GM18861 (cell line): ENCODE data around the gene FAM193B.
A peak's percentile ranks its signal among the peaks of the same experiment; 100 is the strongest.

Source experiments
- ATAC-seq: cut with Tn5 transposase; IDR thresholded peaks from one replicate; pipeline ENCODE4 v1.9.1; 2021; ENCODE audit not compliant: unreplicated experiment

FAM193B gene

DNA sequence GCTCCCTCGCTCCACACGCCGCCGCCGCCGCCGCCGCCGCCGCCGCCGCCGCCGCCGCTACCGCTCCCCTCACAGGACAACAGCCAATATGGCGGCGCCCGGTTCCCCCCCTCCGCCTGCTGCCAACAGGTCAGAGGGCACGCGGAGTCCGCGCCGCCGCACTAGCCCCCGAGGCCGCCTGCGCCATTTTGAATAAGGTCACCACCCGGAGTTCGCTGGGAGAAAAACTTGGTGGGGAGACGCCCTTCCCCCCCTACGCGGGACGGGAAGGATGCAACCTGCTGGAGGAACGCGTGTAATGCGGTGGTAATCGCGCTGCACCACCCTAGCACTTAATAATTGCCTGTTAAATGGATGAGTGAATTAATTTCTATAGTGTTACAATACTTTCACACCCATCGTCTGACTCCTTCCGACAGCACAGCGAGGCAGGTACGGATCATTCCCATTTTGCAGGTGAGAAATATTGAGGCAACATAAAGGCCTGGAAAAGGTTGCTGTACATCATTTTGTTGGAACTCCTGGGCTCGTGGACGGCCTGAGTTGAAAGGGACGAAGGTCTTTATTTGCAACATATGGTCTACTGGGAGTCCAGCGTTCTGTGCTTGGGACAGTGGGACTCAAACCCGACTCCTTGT is at the start of gene FAM193B:
FAM193B (minus strand) TSS at position 90 of the 638 bp plus-strand sequence. CDS start 105 bp downstream, outside the sequence.
- ATAC-seq = peak; percentile 77

DNA sequence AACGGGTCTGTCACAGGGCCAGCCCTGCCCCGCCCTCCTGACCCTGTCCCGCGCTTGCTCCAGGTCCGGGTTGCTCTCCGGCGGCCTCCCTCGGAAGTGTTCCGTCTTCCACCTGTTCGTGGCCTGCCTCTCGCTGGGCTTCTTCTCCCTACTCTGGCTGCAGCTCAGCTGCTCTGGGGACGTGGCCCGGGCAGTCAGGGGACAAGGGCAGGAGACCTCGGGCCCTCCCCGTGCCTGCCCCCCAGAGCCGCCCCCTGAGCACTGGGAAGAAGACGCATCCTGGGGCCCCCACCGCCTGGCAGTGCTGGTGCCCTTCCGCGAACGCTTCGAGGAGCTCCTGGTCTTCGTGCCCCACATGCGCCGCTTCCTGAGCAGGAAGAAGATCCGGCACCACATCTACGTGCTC is 49.8 kb upstream of the FAM193B start:
- ATAC-seq = no peak

DNA sequence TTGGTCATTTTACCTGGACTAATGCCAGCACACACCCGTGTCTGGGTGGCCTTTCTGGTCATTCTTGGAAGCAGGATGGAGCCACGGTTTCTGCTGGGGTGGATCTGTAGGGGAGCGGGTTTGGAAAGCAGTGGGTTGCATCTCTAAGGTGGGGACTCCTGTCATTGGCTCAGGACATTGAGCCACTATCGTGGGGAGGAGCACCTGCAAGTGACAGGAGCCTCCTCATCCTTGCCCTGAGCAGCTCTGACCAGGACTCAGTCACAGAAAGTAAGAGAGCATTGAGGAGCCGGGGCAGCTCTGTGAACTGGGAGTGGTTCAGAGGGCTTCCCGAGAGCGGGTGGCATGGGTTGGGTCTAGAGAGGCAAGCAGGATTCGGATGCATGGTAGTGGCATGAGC is 49.3 kb upstream of the FAM193B start:
- ATAC-seq = no peak

DNA sequence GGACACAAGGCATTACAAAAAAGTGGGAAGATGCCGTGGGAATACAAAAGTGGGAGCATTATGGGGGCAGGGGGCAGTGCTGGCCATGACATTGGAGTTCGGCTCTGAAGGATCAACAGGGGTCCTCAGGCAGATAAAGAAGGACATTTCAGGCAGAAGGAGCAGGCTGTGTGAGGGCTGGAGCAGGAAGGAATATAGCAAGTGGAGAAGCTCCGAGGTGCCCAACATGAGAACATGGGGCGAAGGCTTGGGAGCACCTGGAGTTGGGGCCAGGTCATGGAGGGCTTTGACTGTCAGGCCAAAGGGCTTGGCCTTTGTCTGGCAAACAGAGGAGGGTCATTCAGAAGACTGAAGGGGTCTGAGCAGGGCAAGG is 48.1 kb upstream of the FAM193B start:
- ATAC-seq = no peak

DNA sequence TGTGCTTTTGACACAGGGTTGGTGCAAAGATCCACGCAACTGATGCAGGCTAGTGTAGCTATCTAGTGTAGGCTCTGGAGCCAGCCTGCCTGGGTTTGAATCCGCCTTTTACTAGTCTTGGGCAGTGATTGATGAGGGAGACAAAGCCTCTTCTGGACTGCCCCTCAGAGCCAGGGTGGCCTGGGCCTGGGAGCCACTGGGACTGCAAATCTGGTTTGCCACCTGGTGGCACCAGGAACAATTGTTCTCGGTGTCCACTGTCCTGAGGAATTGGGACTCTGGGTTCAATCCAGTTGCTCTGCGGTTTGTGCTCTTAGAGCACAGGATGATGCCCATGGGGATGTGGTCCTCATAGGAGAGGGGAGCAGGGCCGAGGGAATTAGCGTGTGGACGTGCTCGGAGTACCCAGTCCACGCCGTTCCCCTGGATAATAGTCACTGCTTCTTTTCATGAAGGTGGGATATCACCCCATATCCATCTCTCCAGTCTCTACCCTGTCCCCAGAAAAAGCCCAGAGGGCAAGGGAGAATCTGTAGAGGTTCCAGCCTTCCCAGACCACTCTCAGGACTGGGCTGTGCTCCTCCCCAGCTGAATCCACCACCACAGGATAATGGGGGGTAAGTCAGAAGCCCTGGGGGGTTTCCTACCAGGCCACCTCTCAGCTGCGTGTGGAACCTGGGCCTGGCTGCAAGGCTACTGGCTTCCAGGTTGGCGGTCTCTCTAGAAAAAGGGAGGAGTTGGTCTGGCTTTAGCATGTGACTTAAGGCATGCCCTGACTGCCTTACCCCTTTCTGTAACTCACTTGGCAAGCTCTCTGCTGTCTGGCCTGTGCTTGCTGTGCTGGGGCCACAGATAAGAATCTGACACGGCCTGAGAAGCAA is 47.5 kb upstream of the FAM193B start:
- ATAC-seq = no peak

DNA sequence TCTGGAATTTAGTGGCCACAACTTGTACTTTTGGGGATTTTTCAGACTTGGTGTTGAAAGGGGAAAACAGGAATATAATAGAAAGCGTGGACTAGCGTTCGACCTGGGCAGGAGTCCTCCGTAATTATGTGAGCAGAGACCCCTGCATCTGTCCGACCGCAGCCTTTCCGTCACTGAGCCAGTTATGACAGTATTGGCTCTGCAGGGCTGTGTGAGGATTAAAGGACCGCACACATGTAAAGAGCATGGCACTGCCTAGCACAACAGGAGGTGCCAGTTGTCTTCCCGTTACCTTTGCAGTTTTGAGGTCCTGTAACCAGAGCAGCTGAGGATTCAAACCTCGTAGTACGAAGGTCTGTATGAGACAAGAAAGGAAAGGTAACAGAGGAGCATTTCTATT is 46.8 kb upstream of the FAM193B start:
- no peak for ATAC-seq

DNA sequence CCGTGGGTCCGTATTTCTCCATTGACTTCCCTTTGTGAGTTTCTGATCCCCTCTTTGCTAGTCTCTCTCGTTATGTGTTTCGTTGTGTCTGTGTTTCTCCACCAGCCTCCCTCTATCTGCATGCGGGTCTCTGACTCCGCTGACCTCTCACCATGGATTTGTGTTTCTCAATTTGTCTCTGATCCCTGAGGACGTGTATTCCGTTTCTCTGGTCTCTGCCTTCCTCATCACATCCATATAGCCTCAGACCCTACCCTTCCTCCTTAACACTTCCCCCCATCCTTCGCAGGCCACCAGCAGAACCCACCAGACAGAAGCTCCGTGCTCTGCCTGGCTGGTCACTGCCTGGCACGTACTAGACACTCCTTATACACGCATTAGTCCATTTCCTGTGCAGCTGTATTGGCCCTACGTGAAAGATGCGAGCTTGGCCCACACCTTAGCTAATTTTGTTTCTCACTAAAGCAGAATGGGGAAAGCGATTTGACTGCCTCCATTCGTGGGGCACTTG is 46.2 kb upstream of the FAM193B start:
- ATAC-seq = no peak

DNA sequence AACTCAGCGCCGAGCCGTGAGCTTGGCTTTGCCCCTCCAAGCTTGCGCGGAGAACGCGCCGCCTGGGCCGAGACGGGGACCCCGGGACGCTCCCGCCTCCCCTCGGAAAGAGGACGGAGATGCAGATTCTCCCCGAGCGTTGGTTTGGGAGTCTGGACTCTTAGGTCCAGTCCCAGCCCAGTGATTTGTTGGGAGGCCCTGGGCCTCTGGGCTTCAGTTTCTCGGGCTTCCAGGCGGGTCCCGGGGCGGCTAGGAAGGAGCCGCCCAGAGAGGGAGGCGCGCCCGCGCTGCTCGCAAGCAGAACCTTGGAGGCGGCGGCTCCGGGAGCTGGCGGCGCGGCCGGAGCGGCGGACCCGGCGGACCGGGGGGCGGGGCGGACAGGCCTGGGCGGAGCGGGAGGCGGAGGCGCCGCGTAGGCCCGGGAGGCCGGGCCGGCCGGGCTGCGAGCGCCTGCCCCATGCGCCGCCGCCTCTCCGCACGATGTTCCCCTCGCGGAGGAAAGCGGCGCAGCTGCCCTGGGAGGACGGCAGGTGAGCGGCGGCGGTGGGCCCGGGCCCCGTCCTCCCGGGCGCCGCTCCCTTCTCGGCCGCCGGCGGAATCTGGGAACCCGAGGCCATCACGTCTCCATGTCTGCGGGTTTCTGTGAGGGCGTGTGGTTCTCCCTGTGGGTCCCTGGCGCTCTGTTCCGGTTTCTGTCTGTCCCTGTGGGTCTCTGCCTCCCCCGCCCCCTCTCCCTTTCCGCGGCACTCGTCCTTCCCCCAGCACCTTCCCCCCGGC is 45.6 kb upstream of the FAM193B start, which contains the start of gene B4GALT7:
B4GALT7 (plus strand) TSS at position 402 of the 777 bp plus-strand sequence; CDS start at position 481, 79 bp downstream.
- ATAC-seq = peak; percentile 75

DNA sequence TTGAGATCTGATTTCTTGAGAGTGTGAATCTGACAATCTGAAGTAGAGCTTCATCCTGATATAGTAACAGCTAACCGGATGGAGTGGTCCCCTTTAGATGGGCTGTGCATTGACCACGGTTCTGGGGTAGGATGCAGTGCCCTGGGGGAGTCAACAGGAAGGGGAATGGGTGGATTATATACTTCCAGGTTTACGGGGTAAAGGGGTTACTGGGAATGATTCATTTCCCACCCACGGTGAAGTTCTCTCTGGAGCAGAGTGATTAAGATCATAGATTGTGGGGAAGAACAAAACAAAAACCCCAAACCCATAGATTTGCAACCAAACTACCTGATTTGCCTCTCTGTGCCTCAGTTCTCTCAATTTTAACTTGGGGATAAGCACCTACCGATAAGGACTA is 44.1 kb upstream of the FAM193B start:
- ATAC-seq = no peak

DNA sequence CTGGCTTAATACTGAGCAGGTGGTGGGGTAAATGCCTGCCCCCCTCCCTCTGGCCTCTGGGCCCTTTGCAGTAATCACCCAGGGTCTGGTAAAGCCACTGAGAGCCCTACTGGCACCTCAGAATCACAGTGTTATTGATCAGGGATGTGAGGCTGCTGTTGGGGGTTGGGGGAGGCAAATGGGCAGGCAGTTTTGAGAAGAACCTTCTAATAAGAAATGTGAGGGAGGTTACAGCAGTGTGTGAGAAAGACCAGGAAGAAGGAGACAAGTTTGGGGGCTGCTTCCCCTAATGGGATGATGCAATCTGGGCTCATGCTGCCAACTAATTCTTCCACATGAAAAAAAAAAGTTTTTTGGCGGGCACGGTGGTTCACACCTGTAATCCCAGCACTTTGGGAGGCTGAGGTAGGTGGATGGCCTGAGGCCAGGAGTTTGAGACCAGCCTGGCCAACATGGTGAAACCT is 42.4 kb upstream of the FAM193B start:
- no peak for ATAC-seq

DNA sequence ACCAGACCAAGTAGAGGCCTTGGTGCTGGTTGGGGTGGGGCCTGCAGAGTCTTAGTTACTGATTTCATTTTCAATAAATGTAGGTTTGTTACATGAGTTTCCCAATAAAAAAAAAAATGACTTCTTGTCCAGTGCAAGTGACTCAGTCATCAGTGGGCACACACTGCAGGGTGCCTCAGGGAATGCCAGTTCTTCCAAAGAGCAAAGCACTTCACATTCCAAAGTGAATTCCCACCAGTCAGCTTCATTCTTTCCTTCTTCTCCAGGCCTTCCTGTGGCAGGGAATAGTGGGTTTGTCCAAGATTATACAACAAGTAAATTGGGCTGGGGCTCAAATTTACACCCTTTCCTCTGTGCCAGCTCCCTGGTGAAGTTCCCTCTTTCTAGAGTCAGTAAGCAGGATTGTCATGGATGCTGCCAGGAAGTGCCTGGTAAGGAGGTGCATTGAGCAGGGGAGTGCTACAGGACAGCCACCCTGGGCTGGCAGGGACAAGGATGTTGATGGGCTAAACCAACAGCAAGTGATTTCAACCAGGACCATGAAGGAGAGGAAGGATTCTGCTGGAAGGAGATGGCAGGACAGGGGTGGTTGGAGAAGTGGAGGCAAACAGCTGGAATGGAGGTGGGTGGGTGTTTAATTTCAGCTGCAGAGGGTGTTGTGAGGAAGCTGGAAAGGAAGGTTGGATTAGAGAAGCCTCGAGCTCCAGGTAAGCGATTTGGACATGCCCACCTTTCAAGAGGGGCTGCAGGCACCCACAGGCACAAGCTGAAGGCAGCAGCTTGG is 41.8 kb upstream of the FAM193B start:
- ATAC-seq = no peak

DNA sequence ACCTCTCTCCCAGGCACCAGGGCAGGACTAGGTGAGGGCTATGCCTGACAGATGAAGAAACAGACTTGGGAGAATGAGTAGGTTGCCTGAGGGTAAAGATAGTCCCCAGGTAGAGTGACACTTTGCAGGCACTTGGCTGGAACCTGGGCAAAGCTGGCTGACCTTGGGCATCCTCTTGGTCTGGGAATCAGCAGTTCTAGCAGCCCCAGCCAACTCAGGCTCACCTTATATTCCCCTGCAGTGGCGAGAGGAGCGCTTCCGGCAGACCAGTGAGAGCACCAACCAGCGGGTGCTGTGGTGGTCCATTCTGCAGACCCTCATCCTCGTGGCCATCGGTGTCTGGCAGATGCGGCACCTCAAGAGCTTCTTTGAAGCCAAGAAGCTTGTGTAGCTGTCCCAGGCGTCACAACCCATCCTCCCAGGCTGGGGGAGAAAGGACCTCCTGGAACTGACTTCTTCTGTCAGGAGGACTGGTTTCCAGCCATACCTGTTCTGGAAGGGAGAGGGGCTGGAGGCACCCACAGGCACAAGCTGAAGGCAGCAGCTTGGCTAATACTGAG is 40.7 kb upstream of the FAM193B start:
- no peak for ATAC-seq

DNA sequence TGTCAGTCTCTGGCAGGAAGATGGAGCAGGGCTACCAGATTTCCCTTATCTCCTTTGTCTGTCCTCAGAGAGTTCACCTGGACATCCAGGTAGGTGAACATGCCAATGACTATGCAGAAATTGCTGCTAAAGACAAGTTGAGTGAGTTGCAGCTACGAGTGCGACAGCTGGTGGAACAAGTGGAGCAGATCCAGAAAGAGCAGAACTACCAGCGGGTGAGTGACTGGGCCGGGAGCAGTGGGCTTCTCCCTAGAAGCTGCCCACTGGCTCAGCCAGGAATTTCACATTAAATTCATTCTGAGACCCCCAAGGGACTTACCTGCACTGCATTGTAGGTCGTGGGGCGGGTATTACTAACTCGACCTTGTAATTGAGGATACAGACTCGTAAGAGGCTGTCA is 39.7 kb upstream of the FAM193B start:
- ATAC-seq = no peak

DNA sequence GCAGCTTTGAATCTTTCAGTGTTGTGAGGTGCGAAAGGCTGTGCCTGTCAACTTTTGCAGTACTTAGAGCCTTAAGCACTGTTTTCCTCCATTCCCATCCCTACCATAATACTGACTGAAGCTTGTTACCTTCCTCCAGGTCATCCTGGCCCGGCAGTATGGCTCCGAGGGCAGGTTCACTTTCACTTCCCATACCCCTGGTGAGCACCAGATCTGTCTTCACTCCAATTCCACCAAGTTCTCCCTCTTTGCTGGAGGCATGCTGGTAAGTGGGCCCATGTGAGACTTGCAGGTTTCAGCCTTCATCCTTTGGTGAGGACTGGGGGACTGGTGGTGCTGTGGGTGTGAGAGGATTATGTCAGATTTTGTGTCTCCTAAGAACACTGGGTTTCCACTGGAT is 39.1 kb upstream of the FAM193B start:
- ATAC-seq = no peak

DNA sequence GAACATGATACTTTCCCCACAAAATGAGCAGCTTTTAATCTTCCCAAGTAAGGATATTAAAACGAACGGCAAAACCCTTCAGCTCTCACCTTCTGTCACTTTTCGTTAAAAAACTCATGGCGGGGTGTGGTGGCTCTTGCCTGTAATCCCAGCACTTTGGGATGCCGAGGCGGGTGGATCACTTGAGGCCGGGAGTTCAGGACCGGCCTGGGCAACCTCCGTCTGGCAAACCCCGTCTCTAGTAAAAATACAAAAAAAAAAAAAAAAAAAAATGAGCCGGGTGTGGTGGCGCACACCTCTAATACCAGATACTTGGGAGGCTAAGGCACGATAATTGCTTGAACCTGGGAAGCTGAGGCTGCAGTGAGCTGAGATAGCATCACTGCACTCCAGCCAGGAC is 38.5 kb upstream of the FAM193B start:
- ATAC-seq = no peak

DNA sequence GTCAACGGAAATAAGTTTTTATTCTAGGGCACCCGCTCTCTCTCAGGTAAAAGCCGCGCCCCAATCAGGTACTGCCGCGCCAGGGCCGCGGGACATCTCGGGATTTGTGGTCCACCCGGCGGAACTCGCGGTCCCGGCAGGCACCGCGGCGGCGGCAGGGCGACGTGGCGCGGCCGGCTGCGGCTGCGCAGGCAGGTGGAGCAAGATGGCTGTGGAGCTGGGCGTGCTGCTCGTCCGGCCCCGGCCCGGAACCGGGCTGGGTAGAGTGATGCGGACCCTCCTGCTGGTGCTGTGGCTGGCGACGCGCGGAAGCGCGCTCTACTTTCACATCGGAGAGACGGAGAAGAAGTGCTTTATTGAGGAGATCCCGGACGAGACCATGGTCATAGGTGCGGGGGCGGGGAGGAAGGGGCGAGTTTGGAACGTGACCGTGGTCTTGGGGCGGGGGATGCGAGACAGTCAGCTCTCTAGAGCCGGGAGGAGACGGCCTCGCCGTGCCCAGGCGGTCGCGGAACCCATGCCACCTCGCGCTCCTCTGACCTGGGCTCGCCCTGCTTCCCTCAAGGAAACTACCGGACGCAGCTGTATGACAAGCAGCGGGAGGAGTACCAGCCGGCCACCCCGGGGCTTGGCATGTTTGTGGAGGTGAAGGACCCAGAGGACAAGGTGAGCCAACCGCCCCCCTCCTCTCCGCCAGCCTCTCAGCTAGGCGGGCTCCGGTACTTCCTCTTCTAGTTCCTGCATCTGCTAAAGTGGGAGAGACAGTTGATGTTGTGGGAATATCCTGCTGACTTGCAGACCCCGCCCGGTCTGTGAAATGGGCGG is 37.9 kb upstream of the FAM193B start, which contains the start of gene TMED9:
TMED9 (plus strand) TSS at position 194 of the 825 bp plus-strand sequence; CDS start at position 206, 12 bp downstream.
- ATAC-seq = peak; percentile 86

DNA sequence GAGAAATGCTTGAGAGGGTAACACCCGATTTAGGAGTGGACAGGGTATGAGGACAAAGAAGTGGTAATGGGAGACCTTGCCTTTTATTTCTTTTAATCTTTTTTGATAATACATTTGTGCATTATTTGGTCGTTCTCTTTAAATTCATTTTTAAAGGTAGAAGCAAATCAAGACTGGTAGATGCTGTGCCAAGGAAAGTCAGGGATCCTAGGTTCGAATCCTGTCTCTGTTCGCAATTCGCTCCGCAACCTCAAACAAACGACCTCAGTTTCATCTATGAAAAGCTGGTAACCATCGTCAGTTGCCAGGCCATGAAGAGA is 37.3 kb upstream of the FAM193B start:
- no peak for ATAC-seq

DNA sequence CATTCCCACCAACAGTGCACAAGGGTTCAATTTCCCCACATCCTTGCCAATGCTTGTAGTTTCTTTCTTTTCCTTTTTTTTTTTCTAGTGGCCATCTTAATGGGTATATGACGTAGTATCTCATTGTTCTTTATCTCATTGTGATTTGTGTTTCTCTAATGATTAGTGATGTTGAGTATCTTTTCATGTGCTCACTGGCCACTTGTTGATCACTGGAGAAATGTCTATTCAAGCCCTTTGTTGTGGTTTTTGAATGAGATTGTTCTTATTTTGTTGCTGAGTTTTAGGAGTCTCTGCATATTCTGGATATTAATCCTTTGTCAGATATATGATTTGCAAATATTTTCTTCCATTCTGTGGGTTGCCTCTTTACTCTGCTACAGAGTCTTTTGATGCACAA is 36.0 kb upstream of the FAM193B start:
- ATAC-seq = no peak

DNA sequence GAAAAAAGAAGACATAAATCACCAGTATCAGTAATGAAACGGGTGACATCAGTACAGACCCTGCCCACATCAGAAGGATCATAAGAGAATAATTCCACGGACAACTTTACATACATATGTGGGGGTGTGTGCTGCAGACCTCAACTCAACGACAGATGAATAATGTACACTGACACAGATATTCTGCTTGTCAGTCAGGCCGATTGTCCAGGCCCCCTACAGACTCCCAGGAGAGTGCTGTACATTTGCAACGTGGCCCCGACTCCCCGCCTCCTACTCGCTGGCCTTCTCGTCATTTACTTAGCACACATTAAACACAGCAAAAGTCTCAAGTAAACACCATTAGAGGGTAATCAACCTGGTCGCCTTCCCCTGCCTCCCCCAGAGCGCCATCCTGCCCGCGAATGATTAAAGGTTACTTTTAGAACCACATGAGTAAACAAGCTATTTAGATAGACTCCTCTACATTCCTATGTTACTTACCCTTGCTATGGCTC is 34.1 kb upstream of the FAM193B start:
- ATAC-seq = no peak
